ENCODE data around the gene FRY.

The FRY gene

DNA sequence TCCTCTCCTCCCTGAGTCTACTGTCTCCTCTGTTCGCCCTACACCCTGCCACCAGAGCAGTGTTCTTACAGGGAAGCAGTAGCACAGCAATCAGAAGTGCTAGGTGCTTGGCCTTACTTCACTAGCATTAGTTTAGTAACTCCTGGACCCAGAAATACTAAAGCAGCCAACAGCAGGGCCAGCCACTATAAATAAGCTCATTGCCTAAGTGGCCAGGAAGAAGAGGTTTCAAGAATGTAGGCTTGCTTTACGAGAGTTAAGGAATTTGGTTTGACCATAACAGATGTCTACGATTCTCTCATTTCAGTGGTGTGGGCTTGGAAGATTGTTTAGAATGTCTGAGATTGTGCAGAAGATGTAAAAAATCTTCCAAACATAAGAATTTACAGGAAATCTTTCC, 180.2 kb downstream of the FRY start:
- Histone ChIP-seq H2AFZ (no peak overlapping the region), H3K4me1 (no peaks in the 10 kb centered on the region), H3K4me2 (ENCODE audit: low read length) (no peak overlapping the region), H3K79me2 (no peaks in the 10 kb centered on the region), H3K27me3 (ENCODE audit: control insufficient read depth, insufficient read depth, low read length) (no peaks in the 10 kb centered on the region), H3K36me3 (ENCODE audit: control insufficient read depth, insufficient read depth, low read length) (no peaks in the 10 kb centered on the region), H3K9ac (no peak overlapping the region), H3K9me3 (ENCODE audit: control insufficient read depth, low read length) (no peaks in the 10 kb centered on the region), H3K4me3 (ENCODE audit: low read depth, low read length) (no peak overlapping the region), H3K27ac (no peak overlapping the region)
- TF ChIP-seq, protein P1, sequence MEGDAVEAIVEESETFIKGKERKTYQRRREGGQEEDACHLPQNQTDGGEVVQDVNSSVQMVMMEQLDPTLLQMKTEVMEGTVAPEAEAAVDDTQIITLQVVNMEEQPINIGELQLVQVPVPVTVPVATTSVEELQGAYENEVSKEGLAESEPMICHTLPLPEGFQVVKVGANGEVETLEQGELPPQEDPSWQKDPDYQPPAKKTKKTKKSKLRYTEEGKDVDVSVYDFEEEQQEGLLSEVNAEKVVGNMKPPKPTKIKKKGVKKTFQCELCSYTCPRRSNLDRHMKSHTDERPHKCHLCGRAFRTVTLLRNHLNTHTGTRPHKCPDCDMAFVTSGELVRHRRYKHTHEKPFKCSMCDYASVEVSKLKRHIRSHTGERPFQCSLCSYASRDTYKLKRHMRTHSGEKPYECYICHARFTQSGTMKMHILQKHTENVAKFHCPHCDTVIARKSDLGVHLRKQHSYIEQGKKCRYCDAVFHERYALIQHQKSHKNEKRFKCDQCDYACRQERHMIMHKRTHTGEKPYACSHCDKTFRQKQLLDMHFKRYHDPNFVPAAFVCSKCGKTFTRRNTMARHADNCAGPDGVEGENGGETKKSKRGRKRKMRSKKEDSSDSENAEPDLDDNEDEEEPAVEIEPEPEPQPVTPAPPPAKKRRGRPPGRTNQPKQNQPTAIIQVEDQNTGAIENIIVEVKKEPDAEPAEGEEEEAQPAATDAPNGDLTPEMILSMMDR (IDR thresholded peaks at IDR 0.05) = no peak

DNA sequence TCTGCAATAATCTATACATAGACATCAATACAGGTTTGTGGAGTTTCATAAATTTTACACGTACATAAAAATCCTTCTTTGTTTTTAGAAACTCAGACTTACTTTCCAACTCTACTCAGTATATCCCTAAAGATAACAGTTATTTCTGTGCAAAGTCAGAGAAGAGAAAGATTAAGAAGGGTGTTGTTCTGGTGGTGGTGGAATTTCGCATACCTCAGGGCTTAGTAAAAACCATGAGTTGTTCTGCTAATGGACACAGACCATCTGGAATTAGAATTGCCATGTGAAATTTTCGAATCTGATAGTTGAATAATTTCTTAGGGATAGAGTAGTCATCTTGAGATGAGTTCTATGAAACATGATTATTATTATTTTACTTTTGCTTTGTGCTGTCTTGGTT, 180.8 kb downstream of the FRY start:
- H3K27me3 ChIP-seq (ENCODE audit: control insufficient read depth, insufficient read depth, low read length) = no peaks in the 10 kb centered on the region
- no peaks in the 10 kb centered on the region for H3K9me3 ChIP-seq (ENCODE audit: control insufficient read depth, low read length)
- no peak overlapping the region for H3K9ac ChIP-seq
- no peaks in the 10 kb centered on the region for H3K36me3 ChIP-seq (ENCODE audit: control insufficient read depth, insufficient read depth, low read length)
- TF ChIP-seq, protein P1 (IDR thresholded peaks at IDR 0.05) = no peak
- no peak overlapping the region for H3K4me2 ChIP-seq (ENCODE audit: low read length)
- H3K79me2 ChIP-seq = no peaks in the 10 kb centered on the region
- no peak overlapping the region for H3K27ac ChIP-seq
- no peak overlapping the region for H2AFZ ChIP-seq
- H3K4me1 ChIP-seq = no peaks in the 10 kb centered on the region
- H3K4me3 ChIP-seq (ENCODE audit: low read depth, low read length) = no peak overlapping the region

DNA sequence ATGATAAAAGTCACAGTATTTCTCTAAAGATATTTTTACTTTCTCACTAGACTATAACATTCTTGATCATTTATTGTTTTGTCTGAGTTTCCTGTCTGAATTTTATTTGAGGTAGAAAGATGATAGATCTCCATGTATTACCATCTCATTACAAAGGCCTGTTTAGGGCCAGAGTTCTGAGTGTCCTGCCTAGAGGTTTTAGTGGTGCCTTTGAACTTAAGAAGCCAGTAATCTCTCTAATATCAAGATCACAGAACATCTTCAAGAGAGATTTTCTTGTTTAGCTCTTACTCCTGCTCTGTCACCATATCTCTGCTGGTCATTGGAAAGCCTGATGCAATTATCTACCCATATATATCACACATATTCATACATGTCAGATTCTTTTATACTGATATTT, 182.1 kb downstream of the FRY start:
- Histone ChIP-seq H3K27me3 (ENCODE audit: control insufficient read depth, insufficient read depth, low read length) (no peaks in the 10 kb centered on the region), H3K9me3 (ENCODE audit: control insufficient read depth, low read length) (no peaks in the 10 kb centered on the region), H3K4me2 (ENCODE audit: low read length) (no peak overlapping the region), H3K4me1 (no peaks in the 10 kb centered on the region), H3K79me2 (no peaks in the 10 kb centered on the region), H3K4me3 (ENCODE audit: low read depth, low read length) (no peak overlapping the region), H3K27ac (no peak overlapping the region), H2AFZ (no peak overlapping the region), H3K36me3 (ENCODE audit: control insufficient read depth, insufficient read depth, low read length) (no peaks in the 10 kb centered on the region), H3K9ac (no peak overlapping the region)
- TF ChIP-seq, protein P1 (IDR thresholded peaks at IDR 0.05) = no peak

DNA sequence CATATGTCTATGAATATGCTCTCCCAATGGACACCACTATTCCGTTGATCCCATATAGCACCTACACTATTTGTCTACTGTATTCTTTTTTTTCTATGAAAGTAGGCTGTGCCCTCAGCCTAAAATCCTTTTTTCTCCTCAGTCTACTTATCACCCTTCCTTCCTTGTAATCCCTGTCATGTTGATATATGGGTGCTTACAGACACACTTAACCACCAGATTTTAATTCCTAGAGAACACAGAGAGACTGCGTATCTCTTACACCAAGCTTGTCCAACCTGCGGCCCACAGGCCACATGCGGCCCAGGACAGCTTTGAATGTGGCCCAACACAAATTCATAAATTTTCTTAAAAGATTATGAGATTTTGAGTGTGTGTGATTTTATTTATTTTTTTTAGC, 182.5 kb downstream of the FRY start:
- H3K4me2 ChIP-seq (ENCODE audit: low read length) = no peak overlapping the region
- H2AFZ ChIP-seq = no peak overlapping the region
- H3K36me3 ChIP-seq (ENCODE audit: control insufficient read depth, insufficient read depth, low read length) = no peaks in the 10 kb centered on the region
- H3K27ac ChIP-seq = no peak overlapping the region
- TF ChIP-seq, protein P1 (IDR thresholded peaks at IDR 0.05) = no peak
- H3K9ac ChIP-seq = no peak overlapping the region
- H3K4me1 ChIP-seq = no peaks in the 10 kb centered on the region
- H3K9me3 ChIP-seq (ENCODE audit: control insufficient read depth, low read length) = no peaks in the 10 kb centered on the region
- no peaks in the 10 kb centered on the region for H3K79me2 ChIP-seq
- H3K4me3 ChIP-seq (ENCODE audit: low read depth, low read length) = no peak overlapping the region
- no peaks in the 10 kb centered on the region for H3K27me3 ChIP-seq (ENCODE audit: control insufficient read depth, insufficient read depth, low read length)

DNA sequence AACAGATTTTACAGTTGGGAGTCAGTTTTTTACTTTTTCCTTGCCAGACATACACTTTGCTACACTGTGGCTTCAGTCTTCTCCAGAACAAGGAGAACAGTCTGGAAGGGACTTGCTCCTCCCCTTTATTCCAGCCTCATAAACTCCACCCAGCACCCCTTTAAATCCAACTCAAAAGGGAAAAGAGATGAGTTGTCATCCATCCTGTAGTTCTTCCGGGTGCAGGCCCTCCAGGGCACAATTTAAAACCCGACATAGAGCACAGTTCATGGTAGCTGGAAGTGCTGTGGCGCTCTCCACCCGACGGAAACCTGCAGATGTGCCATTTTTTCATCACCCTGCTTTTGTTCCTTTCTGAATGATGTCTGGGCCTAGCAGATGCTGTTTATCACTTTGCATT, 184.7 kb downstream of the FRY start:
- H3K9ac ChIP-seq = no peak overlapping the region
- TF ChIP-seq, protein P1 (IDR thresholded peaks at IDR 0.05) = no peak
- no peak overlapping the region for H3K4me3 ChIP-seq (ENCODE audit: low read depth, low read length)
- no peak overlapping the region for H3K27ac ChIP-seq
- H3K4me1 ChIP-seq = no peaks in the 10 kb centered on the region
- no peaks in the 10 kb centered on the region for H3K79me2 ChIP-seq
- no peak overlapping the region for H3K4me2 ChIP-seq (ENCODE audit: low read length)
- no peak overlapping the region for H2AFZ ChIP-seq
- H3K27me3 ChIP-seq (ENCODE audit: control insufficient read depth, insufficient read depth, low read length) = no peaks in the 10 kb centered on the region
- H3K9me3 ChIP-seq (ENCODE audit: control insufficient read depth, low read length) = no peaks in the 10 kb centered on the region
- H3K36me3 ChIP-seq (ENCODE audit: control insufficient read depth, insufficient read depth, low read length) = no peaks in the 10 kb centered on the region

Measured in parathyroid adenoma (tissue), 2 donors.